Activated B cell treated with CpG ODN at 0.5 μM for 24 hours (primary cell): Measurements from ENCODE around the gene TMEM121B. TPM values are rescaled to one million over a fixed set of nuclear protein-coding genes. Genes with fewer than 3 reads are reported as not detected.

Source experiments
- ATAC-seq: fragments of 200-7000 bp; cut with Tn5 transposase; one replicate; pipeline ENCODE4 v1.10.0; 2021; ENCODE audit warnings: low read depth, mild to moderate bottlenecking, moderate library complexity
- CTCF ChIA-PET: fragments of 350-600 bp; sonication (Branson Sonifier 250); formaldehyde crosslinking; loops from one replicate; lab custom pipeline; 2021; ENCODE audit warnings: antibody characterized with exemption; lab: Charles Lee
- POLR2A ChIA-PET: fragments of 350-600 bp; sonication (Branson Sonifier 250); formaldehyde crosslinking; loops from one replicate; lab custom pipeline; 2021; ENCODE audit warnings: antibody characterized with exemption; lab: Charles Lee
- DNase-seq: peaks from one replicate; pipeline ENCODE4 v3.0.0; 2022
- H3K27ac Mint-ChIP-seq: one replicate; pipeline ENCODE4 v1.8.0; 2020; ENCODE audit warnings: mixed read lengths
- H3K27me3 Mint-ChIP-seq: one replicate; pipeline ENCODE4 v1.8.0; 2021; ENCODE audit warnings: mixed read lengths
- H3K36me3 Mint-ChIP-seq: one replicate; pipeline ENCODE4 v1.8.0; 2021; ENCODE audit warnings: low read depth, mixed read lengths
- H3K4me1 Mint-ChIP-seq: one replicate; pipeline ENCODE4 v1.8.0; 2021; ENCODE audit warnings: mixed read lengths
- H3K4me3 Mint-ChIP-seq: one replicate; pipeline ENCODE4 v1.8.0; 2020; ENCODE audit warnings: mild to moderate bottlenecking, mixed read lengths
- H3K9me3 Mint-ChIP-seq: one replicate; pipeline ENCODE4 v1.8.0; 2020; ENCODE audit warnings: mixed read lengths
- intact Hi-C: fragments of 100-400 bp; cut with micrococcal nuclease; formaldehyde crosslinking; loops from one replicate; pipeline ENCODE4 v1.15.1; 2024
- total RNA-seq: library from RNA; stranded (reverse); gene quantifications from 2 replicates; pipeline ENCODE4 v1.2.3, GENCODE V29; 2022
- TF ChIP-seq, protein P1 (sequence below): fragments of 200-600 bp; IDR thresholded peaks from one replicate; pipeline ENCODE4 v1.8.0; 2022; ENCODE audit warnings: antibody characterized with exemption, mild to moderate bottlenecking

TMEM121B gene
- total RNA-seq, 1 donor from 2014 or later: 0.16 TPM

DNA sequence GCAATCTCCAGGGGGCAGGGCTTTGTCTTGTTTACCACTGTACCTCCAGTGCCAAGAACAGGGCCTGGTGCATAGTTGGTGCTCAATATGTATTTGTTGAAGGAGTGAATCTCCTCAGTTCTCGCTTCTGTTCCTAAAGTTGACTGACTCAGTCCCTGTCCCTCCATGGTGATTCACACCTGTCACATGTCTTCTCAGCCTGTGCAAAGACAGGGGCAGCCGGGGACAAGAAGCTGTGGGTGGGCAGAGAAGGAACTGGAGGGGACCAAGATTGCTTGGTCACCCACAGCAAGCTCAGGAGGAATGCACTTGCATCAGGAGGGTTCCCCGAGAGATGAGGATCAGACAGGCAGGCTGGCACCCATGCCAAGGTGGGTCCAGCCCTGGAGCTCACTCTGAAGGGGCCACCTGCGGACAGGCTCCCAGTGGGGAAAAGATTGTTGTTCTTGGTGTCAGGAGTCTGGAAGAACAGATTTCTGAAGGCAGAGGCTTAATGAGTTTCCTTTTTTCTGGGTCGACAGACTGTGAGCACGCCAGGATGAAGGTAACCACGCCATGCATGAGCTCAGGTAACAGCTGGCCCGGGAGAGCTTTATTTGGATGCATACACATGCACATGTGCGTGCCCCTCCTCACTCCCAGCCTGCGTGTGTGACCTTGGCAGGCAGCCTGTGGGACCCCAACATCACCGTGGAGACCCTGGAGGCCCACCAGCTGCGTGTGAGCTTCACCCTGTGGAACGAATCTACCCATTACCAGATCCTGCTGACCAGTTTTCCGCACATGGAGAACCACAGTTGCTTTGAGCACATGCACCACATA lies 19.5 kb downstream of the TMEM121B start:
- TF ChIP-seq, protein P1, sequence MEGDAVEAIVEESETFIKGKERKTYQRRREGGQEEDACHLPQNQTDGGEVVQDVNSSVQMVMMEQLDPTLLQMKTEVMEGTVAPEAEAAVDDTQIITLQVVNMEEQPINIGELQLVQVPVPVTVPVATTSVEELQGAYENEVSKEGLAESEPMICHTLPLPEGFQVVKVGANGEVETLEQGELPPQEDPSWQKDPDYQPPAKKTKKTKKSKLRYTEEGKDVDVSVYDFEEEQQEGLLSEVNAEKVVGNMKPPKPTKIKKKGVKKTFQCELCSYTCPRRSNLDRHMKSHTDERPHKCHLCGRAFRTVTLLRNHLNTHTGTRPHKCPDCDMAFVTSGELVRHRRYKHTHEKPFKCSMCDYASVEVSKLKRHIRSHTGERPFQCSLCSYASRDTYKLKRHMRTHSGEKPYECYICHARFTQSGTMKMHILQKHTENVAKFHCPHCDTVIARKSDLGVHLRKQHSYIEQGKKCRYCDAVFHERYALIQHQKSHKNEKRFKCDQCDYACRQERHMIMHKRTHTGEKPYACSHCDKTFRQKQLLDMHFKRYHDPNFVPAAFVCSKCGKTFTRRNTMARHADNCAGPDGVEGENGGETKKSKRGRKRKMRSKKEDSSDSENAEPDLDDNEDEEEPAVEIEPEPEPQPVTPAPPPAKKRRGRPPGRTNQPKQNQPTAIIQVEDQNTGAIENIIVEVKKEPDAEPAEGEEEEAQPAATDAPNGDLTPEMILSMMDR: no peak
- Mint-ChIP-seq H3K36me3 (peaks cover 79% of the 10 kb centered on the region), H3K4me3 (no peak overlapping the region), H3K4me1 (peaks cover 31% of the 10 kb centered on the region), H3K9me3 (no peaks in the 10 kb centered on the region), H3K27ac (no peak overlapping the region), H3K27me3 (no peaks in the 10 kb centered on the region)
- ATAC-seq (no peak), DNase-seq (no peak)
- ChIA-PET POLR2A (no interaction called here), CTCF (no interaction called here)
- intact Hi-C loops: no loop called here

DNA sequence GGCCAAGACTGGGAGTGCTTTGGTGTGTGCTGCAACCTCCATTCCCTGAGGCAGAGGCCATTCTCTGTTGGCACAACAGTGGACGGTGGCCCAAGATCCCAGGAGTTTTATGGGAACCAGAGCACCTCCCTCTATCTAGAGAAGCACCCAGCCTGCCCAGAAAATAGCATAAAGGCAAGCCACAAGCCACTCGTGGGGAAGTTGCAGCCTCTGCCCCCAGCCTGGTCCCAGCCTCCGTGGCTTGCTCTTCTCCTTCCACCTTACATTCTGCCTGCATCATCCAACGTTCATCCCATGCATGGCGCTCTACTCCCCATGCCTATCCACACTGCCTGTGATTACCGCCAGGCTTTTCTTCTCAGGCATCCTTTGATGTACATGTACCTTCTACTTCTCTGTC lies 20.5 kb downstream of the TMEM121B start:
- intact Hi-C loops: no loop called here
- no peak for ATAC-seq
- TF ChIP-seq, protein P1: no peak
- H3K4me1 Mint-ChIP-seq: peaks cover 28% of the 10 kb centered on the region
- POLR2A ChIA-PET: no interaction called here
- peaks cover 73% of the 10 kb centered on the region for H3K36me3 Mint-ChIP-seq
- H3K4me3 Mint-ChIP-seq: no peak overlapping the region
- CTCF ChIA-PET: no interaction called here
- H3K9me3 Mint-ChIP-seq: no peaks in the 10 kb centered on the region
- H3K27me3 Mint-ChIP-seq: no peaks in the 10 kb centered on the region
- DNase-seq: no peak
- no peak overlapping the region for H3K27ac Mint-ChIP-seq

DNA sequence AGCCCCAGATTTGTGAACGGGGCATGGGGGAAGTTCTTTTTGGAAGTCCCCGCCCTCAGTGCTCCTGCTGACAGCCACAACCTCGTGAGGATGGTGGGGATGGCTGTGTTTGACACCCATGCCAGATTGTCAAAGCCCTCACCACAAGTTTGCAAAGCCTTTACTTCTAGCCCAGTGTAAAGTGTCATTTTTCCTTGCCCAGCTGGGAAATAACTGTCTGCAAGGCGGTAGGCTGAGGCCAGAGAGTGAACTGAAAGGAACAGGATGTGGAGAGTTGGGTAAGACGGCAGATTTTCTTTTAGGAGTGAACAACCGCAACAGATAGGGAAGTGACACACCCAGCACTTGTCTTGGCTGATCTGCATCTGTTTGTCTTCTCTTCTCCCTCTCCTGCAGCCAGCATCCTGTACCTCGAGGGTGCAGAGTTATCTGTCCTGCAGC lies 22.8 kb downstream of the TMEM121B start:
- no peaks in the 10 kb centered on the region for H3K27me3 Mint-ChIP-seq
- POLR2A ChIA-PET: interaction anchor here (0.6 to 1.4 kb wide), 2 partner anchors 12 to 429 kb away, joined by 3 to 6 read pairs; no protein-coding TSS in a partner anchor
- peaks cover 57% of the 10 kb centered on the region for H3K36me3 Mint-ChIP-seq
- H3K27ac Mint-ChIP-seq: peak overlapping the region; percentile 19
- intact Hi-C loops: no loop called here
- H3K4me3 Mint-ChIP-seq: no peak overlapping the region
- peaks cover 28% of the 10 kb centered on the region for H3K4me1 Mint-ChIP-seq
- CTCF ChIA-PET: no interaction called here
- no peak for DNase-seq
- TF ChIP-seq, protein P1: no peak
- peak; percentile 58 for ATAC-seq
- H3K9me3 Mint-ChIP-seq: no peaks in the 10 kb centered on the region

DNA sequence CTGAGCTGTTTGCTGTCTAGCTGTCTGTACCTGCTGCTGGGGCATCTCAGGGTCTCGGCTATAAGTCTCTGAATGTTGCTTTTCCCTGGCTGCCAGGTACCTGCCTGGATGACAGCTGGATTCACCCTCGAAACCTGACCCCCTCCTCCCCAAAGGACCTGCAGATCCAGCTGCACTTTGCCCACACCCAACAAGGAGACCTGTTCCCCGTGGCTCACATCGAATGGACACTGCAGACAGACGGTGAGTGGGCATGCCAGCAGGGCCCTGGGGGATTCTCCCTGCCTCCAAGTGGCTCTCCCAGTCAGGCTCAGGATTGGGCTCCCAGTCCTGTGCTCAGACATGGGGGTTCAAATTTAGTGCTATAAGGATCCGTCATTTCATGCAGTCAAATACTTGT lies 23.5 kb downstream of the TMEM121B start:
- DNase-seq: no peak
- ATAC-seq: no peak

DNA sequence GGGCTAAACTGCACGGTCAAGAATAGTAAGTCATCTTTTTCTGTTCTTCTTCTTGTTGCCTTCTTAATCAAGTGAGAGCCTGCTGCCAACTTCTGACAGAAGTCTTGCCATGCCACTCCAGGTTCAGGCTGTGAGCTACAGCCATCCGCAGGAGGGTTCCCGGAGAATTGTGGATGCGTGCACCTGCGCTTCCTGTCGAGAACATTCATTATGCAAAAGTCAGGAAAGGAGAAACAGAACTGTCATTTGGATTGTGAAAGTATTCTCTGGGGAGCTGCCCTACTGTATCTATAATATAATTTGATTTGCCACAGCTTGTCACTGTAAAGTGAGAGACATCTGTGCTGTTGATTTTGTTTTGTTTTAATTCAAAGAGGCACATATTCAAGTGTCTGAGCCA lies 24.1 kb downstream of the TMEM121B start:
- H3K4me3 Mint-ChIP-seq: no peak overlapping the region
- TF ChIP-seq, protein P1: no peak
- ATAC-seq (no peak), DNase-seq (no peak)
- H3K27me3 Mint-ChIP-seq: no peaks in the 10 kb centered on the region
- H3K36me3 Mint-ChIP-seq: peaks cover 47% of the 10 kb centered on the region
- H3K27ac Mint-ChIP-seq: no peak overlapping the region
- intact Hi-C loops: no loop called here
- POLR2A ChIA-PET: interaction anchor here (1.4 kb wide), 1 partner anchor 11 kb away, joined by 3 read pairs; no protein-coding TSS in a partner anchor
- CTCF ChIA-PET: interaction anchor here (0.6 to 1.0 kb wide), 2 partner anchors 180 to 405 kb away, joined by 3 read pairs; no protein-coding TSS in a partner anchor
- H3K4me1 Mint-ChIP-seq: peaks cover 31% of the 10 kb centered on the region
- H3K9me3 Mint-ChIP-seq: no peaks in the 10 kb centered on the region

More for the DNA sequence above, 23.5 kb downstream of the TMEM121B start:
- H3K4me3 Mint-ChIP-seq: no peak overlapping the region
- H3K4me1 Mint-ChIP-seq: peaks cover 28% of the 10 kb centered on the region
- H3K27me3 Mint-ChIP-seq: no peaks in the 10 kb centered on the region
- peaks cover 51% of the 10 kb centered on the region for H3K36me3 Mint-ChIP-seq
- intact Hi-C loops: no loop called here
- POLR2A ChIA-PET: interaction anchor here (0.6 to 1.4 kb wide), 2 partner anchors 12 to 429 kb away, joined by 3 to 6 read pairs; no protein-coding TSS in a partner anchor
- TF ChIP-seq, protein P1: no peak
- no peaks in the 10 kb centered on the region for H3K9me3 Mint-ChIP-seq
- CTCF ChIA-PET: no interaction called here
- no peak overlapping the region for H3K27ac Mint-ChIP-seq
